DOHH2 (cell line): ENCODE data around the gene CSRNP3.

Source experiments
- H3F3A ChIP-seq: fragments of 200-600 bp; sonication (generic), shearing (Covaris generic); 2 replicates; pipeline ENCODE4 v1.6.0; 2016; ENCODE audit warnings: antibody characterized with exemption, mild to moderate bottlenecking; ENCODE audit not compliant: control insufficient read depth, insufficient read depth
- H3K27ac ChIP-seq: fragments of 200-600 bp; sonication (generic); 2 replicates; pipeline ENCODE4 v1.5.1; 2014; ENCODE audit warnings: low read depth, mild to moderate bottlenecking, low read length, moderate library complexity
- H3K27me3 ChIP-seq: fragments of 200-600 bp; sonication (generic); 2 replicates; pipeline ENCODE4 v1.6.1; 2014; ENCODE audit warnings: mild to moderate bottlenecking, low read length, mixed read lengths; ENCODE audit not compliant: control insufficient read depth
- H3K36me3 ChIP-seq: fragments of 200-600 bp; sonication (generic); 2 replicates; pipeline ENCODE4 v1.6.1; 2014; ENCODE audit warnings: mild to moderate bottlenecking, low read length, moderate library complexity, mixed read lengths; ENCODE audit not compliant: control insufficient read depth
- H3K4me1 ChIP-seq: fragments of 200-600 bp; sonication (generic); 2 replicates; pipeline ENCODE4 v1.6.1; 2014; ENCODE audit warnings: mild to moderate bottlenecking, low read length, mixed read lengths; ENCODE audit not compliant: control insufficient read depth
- H3K4me2 ChIP-seq: fragments of 200-600 bp; sonication (generic); 2 replicates; pipeline ENCODE4 v1.6.0; 2014; ENCODE audit warnings: mild to moderate bottlenecking, low read length, moderate library complexity
- H3K4me3 ChIP-seq: fragments of 200-600 bp; sonication (generic); 2 replicates; pipeline ENCODE4 v1.5.1; 2014; ENCODE audit warnings: mild to moderate bottlenecking, low read length, mixed read lengths
- H3K79me2 ChIP-seq: fragments of 200-600 bp; sonication (generic); 2 replicates; pipeline ENCODE4 v1.6.1; 2014; ENCODE audit warnings: mild to moderate bottlenecking, low read length, mixed read lengths; ENCODE audit not compliant: control insufficient read depth
- H3K9me2 ChIP-seq: fragments of 200-600 bp; sonication (generic); replicated peaks from 2 replicates; pipeline ENCODE4 v1.6.1; 2014; ENCODE audit warnings: mild to moderate bottlenecking, low read length, mixed read lengths; ENCODE audit not compliant: control insufficient read depth
- H3K9me3 ChIP-seq: fragments of 200-600 bp; sonication (generic); 2 replicates; pipeline ENCODE4 v1.6.1; 2014; ENCODE audit warnings: antibody characterized with exemption, low read length, mixed read lengths; ENCODE audit not compliant: control insufficient read depth, insufficient read depth
- H4K20me1 ChIP-seq: fragments of 200-600 bp; sonication (generic); 2 replicates; pipeline ENCODE4 v1.6.0; 2014; ENCODE audit warnings: low read depth, mild to moderate bottlenecking, antibody characterized with exemption, low read length, moderate library complexity; ENCODE audit not compliant: control insufficient read depth, insufficient read depth
- EZH2phosphoT487 ChIP-seq: fragments of 200-600 bp; sonication (generic); IDR thresholded peaks from 2 replicates; pipeline ENCODE4 v1.6.1; 2017; ENCODE audit warnings: borderline replicate concordance, mild to moderate bottlenecking, antibody characterized with exemption, low read length, moderate library complexity, mixed read lengths
- TF ChIP-seq, protein P1 (sequence below): fragments of 200-600 bp; sonication (generic); IDR thresholded peaks from one replicate; pipeline ENCODE4 v1.5.1; 2014; ENCODE audit warnings: antibody characterized with exemption, mild to moderate bottlenecking, low read depth, low read length; ENCODE audit not compliant: poor library complexity, severe bottlenecking

Gene CSRNP3

DNA sequence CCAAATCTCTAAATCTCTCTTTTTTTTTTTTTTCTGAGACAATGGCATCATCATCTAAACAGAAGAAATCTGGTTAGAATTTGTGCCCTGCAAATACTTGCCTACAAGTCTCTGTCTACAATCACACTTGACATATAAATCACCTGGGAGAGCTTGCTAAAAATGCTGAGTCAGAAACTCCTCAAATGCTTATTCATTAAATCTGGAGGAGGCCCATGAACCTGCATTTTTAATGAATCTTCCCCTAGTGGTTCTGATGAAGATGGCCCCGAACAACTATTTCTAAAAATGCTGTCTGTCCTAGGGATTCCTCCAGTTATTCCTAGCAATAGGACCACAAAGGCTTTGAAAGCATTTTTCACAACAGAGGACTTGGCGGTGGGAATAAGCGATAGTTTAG is 1.6 kb upstream of the CSRNP3 start:
- H3K4me2 ChIP-seq, result no peak overlapping the region
- H3K9me2 ChIP-seq, result no peaks in the 10 kb centered on the region
- H3K9me3 ChIP-seq, result no peaks in the 10 kb centered on the region
- TF ChIP-seq, protein P1, sequence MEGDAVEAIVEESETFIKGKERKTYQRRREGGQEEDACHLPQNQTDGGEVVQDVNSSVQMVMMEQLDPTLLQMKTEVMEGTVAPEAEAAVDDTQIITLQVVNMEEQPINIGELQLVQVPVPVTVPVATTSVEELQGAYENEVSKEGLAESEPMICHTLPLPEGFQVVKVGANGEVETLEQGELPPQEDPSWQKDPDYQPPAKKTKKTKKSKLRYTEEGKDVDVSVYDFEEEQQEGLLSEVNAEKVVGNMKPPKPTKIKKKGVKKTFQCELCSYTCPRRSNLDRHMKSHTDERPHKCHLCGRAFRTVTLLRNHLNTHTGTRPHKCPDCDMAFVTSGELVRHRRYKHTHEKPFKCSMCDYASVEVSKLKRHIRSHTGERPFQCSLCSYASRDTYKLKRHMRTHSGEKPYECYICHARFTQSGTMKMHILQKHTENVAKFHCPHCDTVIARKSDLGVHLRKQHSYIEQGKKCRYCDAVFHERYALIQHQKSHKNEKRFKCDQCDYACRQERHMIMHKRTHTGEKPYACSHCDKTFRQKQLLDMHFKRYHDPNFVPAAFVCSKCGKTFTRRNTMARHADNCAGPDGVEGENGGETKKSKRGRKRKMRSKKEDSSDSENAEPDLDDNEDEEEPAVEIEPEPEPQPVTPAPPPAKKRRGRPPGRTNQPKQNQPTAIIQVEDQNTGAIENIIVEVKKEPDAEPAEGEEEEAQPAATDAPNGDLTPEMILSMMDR, result no peak
- TF ChIP-seq EZH2phosphoT487, result no peak
- H3K4me1 ChIP-seq, result peaks cover 5% of the 10 kb centered on the region
- no peaks in the 10 kb centered on the region for H3K27me3 ChIP-seq
- no peaks in the 10 kb centered on the region for H3K36me3 ChIP-seq
- no peak overlapping the region for H3K4me3 ChIP-seq
- H3K27ac ChIP-seq, result no peak overlapping the region
- H3F3A ChIP-seq, result no peaks in the 10 kb centered on the region
- H4K20me1 ChIP-seq, result no peaks in the 10 kb centered on the region
- no peaks in the 10 kb centered on the region for H3K79me2 ChIP-seq

DNA sequence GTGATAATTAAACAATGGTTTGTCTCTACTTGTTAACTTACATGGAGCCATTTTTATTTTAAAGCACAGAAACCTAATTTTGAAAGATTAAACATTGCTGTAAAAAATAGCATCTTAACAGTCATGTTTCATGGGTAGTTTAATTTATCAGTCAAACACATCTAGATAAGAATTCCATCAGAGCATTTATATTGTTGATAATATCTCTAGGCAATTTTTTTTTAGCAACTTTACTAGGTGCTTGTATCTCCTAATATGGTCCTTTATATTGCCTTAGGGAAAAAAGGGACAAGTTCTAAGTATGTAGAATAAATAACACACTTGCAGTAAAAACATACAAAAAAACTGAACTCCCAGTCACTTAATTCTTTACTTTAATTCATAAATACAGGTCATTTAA is 863 bp downstream of the CSRNP3 start:
- H3K36me3 ChIP-seq, result no peaks in the 10 kb centered on the region
- H3K27me3 ChIP-seq, result no peaks in the 10 kb centered on the region
- H3K9me2 ChIP-seq, result no peaks in the 10 kb centered on the region
- H3K9me3 ChIP-seq, result no peaks in the 10 kb centered on the region
- no peak overlapping the region for H3K4me3 ChIP-seq
- no peak overlapping the region for H3K4me2 ChIP-seq
- TF ChIP-seq, protein P1, result no peak
- TF ChIP-seq EZH2phosphoT487, result no peak
- no peaks in the 10 kb centered on the region for H4K20me1 ChIP-seq
- H3F3A ChIP-seq, result no peaks in the 10 kb centered on the region
- H3K27ac ChIP-seq, result no peak overlapping the region
- H3K79me2 ChIP-seq, result no peaks in the 10 kb centered on the region
- peaks cover 5% of the 10 kb centered on the region for H3K4me1 ChIP-seq

DNA sequence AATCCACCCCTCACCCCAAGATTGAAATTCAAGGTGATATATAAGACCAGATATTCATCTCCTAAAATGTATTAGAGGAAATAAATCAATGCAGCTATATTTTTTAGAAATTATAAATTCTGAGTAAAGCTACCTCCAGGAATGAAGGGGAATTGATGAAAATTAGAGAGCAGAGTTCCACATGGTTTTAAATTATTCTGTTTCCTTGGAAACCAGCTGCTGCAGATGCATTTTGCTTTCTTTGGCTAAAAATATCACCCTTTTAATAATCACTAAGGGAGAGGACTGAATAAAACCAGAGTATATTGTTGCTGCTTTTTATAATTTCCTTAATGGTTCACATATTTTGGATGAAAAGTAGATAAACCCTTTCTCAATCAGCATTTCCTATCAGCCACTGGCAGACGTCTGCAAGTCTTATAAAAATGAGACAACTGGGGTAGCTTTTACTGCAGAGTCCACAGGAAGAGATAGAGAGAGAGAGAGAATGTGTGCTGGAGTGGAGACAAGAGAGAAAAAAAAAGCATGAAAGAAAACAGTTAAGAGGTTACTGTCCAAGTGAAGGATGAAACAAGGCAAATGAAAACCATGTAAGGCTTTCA is 2.0 kb downstream of the CSRNP3 start:
- Histone ChIP-seq H3F3A (no peaks in the 10 kb centered on the region), H3K27ac (no peak overlapping the region), H3K4me1 (peaks cover 5% of the 10 kb centered on the region), H4K20me1 (no peaks in the 10 kb centered on the region), H3K9me3 (no peaks in the 10 kb centered on the region), H3K79me2 (no peaks in the 10 kb centered on the region), H3K27me3 (no peaks in the 10 kb centered on the region), H3K36me3 (no peaks in the 10 kb centered on the region), H3K4me2 (no peak overlapping the region), H3K4me3 (no peak overlapping the region), H3K9me2 (no peaks in the 10 kb centered on the region)
- no peak for TF ChIP-seq EZH2phosphoT487
- TF ChIP-seq, protein P1, result no peak
